Testis (tissue), 3 donors: ENCODE data around the gene PLCB2. TPM values are rescaled to one million over a fixed set of nuclear protein-coding genes. Genes with fewer than 3 reads are reported as not detected.

Experiments used
- DNase-seq: peaks from one replicate; pipeline ENCODE4 v3.0.0-alpha.2; 2019
- H3K27ac ChIP-seq, 2 donors: fragments of 200-600 bp; sonication (generic); one replicate each; pipeline ENCODE4 v1.5.1; 2019
- H3K27me3 ChIP-seq: fragments of 200-600 bp; sonication (generic); one replicate; pipeline ENCODE4 v1.5.1; 2019
- H3K36me3 ChIP-seq: fragments of 200-600 bp; sonication (generic); one replicate; pipeline ENCODE4 v1.5.1; 2017; ENCODE audit warnings: low read depth; ENCODE audit errors: missing control alignments
- H3K4me1 ChIP-seq: fragments of 200-600 bp; sonication (generic); one replicate; pipeline ENCODE4 v1.5.1; 2019
- H3K4me3 ChIP-seq, 2 donors: fragments of 200-600 bp; sonication (generic); one replicate each; pipeline ENCODE4 v1.5.1; 2017 to 2019
- H3K9me3 ChIP-seq: fragments of 200-600 bp; sonication (generic); one replicate; pipeline ENCODE4 v1.5.1; 2017
- CTCF ChIP-seq, 3 experiments: fragments of 450-650 bp in 2 of 3; fragments of 200-600 bp in 1 of 3; sonication (generic) in 1 of 3; IDR thresholded peaks; one replicate each; pipeline ENCODE4 v1.5.1; 2016 to 2019; ENCODE audit warnings: antibody characterized with exemption in 3 of 3, mild to moderate bottlenecking in 2 of 3, moderate library complexity in 1 of 3
- POLR2A ChIP-seq: fragments of 450-650 bp; IDR thresholded peaks from one replicate; pipeline ENCODE4 v1.6.1; 2017; ENCODE audit warnings: antibody characterized with exemption, mild to moderate bottlenecking, moderate library complexity
- WGBS, 2 donors: methylation state at CpG; one replicate each; pipeline ENCODE4 v1.1.5; 2018; 5-methylcytosine and 5-hydroxymethylcytosine counted together
- intact Hi-C: fragments of 100-400 bp; cut with DNase I; formaldehyde crosslinking; loops from one replicate; pipeline ENCODE4 v1.15.1; 2023; ENCODE audit warnings: low total_unique reads
- polyA plus RNA-seq: library from polyadenylated mRNA; stranded (reverse); fragments of 350-450 nt; fragmentation: Illumina TruSeq; extraction: RNeasy Lipid Tissue Mini Kit (QIAGEN cat#74804); gene quantifications from one replicate; pipeline ENCODE4 v1.2.3, GENCODE V29; 2014; ENCODE audit warnings: low read depth, low replicate concordance; ENCODE audit not compliant: insufficient read depth
- total RNA-seq, 2 donors: library from RNA; depleted of rRNA; stranded (reverse); fragments of >200 nt; gene quantifications; one replicate each; pipeline ENCODE4 v1.2.3, GENCODE V29; 2016

Gene PLCB2
- total and polyA plus RNA-seq, 3 donors from 2014 or later, result 8.8 to 13.6 (median 9.7) TPM

- H3K9me3 ChIP-seq, result no peaks in the 10 kb centered on the region
- intact Hi-C loops, result no loop called here
- H3K36me3 ChIP-seq, result no peaks in the 10 kb centered on the region
- TF ChIP-seq POLR2A (no peak), CTCF (IDR thresholded peaks at IDR 0.05) (no peak)
- peak; percentile 56 for DNase-seq
- no peak overlapping the region for H3K27ac ChIP-seq
- H3K4me1 ChIP-seq, result peaks cover 6% of the 10 kb centered on the region
- WGBS, 2 donors, result 53 to 55% methylated on average over 10 of the region's 10 CpGs
- no peak overlapping the region for H3K4me3 ChIP-seq
- H3K27me3 ChIP-seq, result no peaks in the 10 kb centered on the region
Observed at GRCh38 chr15:40313531-40314398, 6.0 kb upstream of the PLCB2 start.

DNA sequence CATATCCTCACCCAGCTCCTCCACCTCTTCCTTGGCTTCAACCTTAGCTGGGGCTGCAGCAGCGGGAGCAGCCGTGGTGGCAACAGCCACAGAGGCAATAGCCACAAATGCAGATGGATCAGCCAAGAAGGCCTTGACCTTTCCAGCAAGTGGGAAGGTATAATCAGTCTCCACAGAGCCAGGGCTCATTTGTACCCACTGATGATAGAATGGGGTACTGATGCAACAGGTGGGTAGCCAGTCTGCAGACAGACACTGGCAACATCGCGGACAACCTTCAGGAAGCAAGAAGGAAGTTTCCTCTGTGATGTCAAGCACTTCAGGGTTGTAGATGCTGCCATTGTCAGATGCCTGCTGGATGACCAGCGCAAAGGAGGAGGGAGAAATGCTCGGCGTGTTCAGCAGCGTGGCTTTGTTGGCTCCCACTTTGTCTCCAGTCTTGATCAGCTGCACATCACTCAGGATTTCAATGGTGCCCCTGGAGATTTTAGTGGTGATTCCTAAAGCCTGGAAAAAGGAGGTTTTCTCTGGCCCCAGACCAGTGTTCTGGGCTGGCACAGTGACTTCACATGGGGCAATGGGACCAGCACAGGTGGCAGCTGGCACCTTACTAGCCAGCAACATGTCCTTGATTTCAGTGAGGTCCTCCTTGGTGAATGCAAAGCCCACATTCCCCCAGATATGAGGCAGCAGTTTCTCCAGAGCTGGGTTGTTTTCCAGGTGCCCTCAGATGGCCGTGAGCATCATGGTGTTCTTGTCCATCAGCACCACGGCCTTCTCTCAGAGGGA is 4.8 kb upstream of the PLCB2 start:
- intact Hi-C loops, result no loop called here
- peaks cover 6% of the 10 kb centered on the region for H3K4me1 ChIP-seq
- H3K4me3 ChIP-seq, result no peak overlapping the region
- no peaks in the 10 kb centered on the region for H3K27me3 ChIP-seq
- H3K9me3 ChIP-seq, result no peaks in the 10 kb centered on the region
- DNase-seq, result no peak
- TF ChIP-seq CTCF (IDR thresholded peaks at IDR 0.05) (no peak), POLR2A (no peak)
- H3K27ac ChIP-seq, result no peak overlapping the region
- WGBS, 2 donors, result 88 to 95% methylated on average over 10 of the region's 10 CpGs
- H3K36me3 ChIP-seq, result no peaks in the 10 kb centered on the region

DNA sequence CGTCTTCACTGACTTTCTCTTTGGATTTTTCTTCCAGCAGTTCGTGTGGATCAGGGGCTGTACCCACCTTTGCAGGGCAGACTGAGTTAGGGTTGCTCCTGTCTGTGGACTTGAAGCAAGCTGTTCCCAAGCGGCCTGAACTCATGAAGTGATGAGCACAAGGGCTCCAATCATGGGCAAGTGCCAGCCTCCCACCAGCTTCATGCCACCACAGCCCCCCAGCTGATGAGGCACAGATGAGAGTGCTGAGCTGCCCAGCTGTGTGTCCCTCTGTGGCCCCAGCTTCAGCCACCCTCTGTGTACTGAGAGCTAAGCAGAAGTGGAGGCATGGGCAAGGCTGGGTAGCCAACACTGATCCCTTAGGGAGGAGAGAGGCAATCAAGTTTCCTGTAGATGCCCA is 3.3 kb upstream of the PLCB2 start:
- no peak for DNase-seq
- intact Hi-C loops, result no loop called here
- TF ChIP-seq CTCF (IDR thresholded peaks at IDR 0.05), result no peak
- no peak for TF ChIP-seq POLR2A
- Histone ChIP-seq H3K36me3 (no peaks in the 10 kb centered on the region), H3K9me3 (no peaks in the 10 kb centered on the region), H3K4me1 (peaks cover 6% of the 10 kb centered on the region), H3K27me3 (no peaks in the 10 kb centered on the region), H3K4me3 (no peak overlapping the region), H3K27ac (no peak overlapping the region)
- 76 to 91% methylated on average over 3 of the region's 3 CpGs for WGBS, 2 donors

DNA sequence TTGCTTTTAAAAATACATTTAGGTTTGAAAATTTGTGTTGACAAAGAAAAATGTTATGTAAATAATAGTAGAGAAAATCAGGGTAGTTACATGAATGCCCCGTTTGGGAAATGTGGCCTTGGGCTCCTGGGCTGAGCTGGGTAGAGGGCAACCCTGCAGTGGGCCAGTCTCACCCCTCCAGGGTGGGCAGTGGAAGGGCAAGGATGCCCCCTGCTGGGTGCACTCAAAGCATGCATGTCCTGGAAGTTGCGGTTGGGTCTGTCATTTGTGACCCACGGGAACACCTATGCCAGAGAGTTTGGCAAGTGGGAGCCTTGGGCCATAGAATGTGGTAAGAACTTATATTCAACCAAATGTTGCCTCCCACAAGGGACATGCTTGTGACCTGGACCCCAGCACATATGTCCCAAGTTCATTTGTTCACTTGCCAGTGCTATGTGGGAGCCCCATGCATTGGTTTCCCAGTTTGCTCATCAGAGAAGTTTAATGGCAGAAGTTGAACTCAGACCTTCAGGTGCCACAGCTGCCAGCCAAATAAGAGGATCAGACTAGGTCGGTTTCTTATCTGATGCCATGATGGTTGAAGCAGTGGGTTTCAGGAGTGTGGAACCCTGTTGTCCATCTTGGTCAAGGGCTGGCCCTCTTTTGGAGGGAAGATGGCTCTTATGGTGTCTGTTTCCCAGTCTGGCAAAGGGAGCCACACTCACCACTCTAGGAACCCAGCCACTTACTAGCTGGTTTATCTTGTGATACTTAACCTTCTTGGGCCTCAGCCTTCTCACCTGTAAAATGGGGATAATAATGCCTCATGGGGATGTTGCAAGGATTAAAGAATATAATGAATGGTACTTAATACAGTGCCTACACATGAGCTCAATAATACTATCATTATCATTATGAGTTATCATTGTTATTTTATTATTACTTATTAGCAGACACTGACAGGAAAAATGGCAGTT is 2.5 kb upstream of the PLCB2 start:
- peaks cover 6% of the 10 kb centered on the region for H3K4me1 ChIP-seq
- H3K4me3 ChIP-seq, result no peak overlapping the region
- no peaks in the 10 kb centered on the region for H3K36me3 ChIP-seq
- no peaks in the 10 kb centered on the region for H3K27me3 ChIP-seq
- TF ChIP-seq POLR2A (no peak), CTCF (IDR thresholded peaks at IDR 0.05) (peak; percentile 49 to 64 (median 54))
- no peak overlapping the region for H3K27ac ChIP-seq
- H3K9me3 ChIP-seq, result no peaks in the 10 kb centered on the region
- intact Hi-C loops, result no loop called here
- DNase-seq, result peak; percentile 68
- 48 to 49% methylated on average over 4 of the region's 4 CpGs for WGBS, 2 donors
